Neural cell (in vitro differentiated cells): ENCODE measurements around the gene TEAD4. TPM values are rescaled to one million over a fixed set of nuclear protein-coding genes. Genes with fewer than 3 reads are reported as not detected.

Source experiments
- H2AFZ ChIP-seq: fragments of 200-600, 300-800 bp; sonication (generic), shearing (Covaris generic); 2 replicates; pipeline ENCODE4 v1.6.0; 2014; ENCODE audit warnings: low read depth, mild to moderate bottlenecking, antibody characterized with exemption, low read length, moderate library complexity
- H3F3A ChIP-seq: fragments of 200-600 bp; shearing (Covaris generic); 2 replicates; pipeline ENCODE4 v1.6.1; 2016; ENCODE audit warnings: mild to moderate bottlenecking, moderate library complexity, mixed read lengths, antibody characterized with exemption, low read length; ENCODE audit not compliant: insufficient read depth, poor library complexity, severe bottlenecking
- H3K27ac ChIP-seq: fragments of 200-600, 300-800 bp; sonication (generic), shearing (Covaris generic); 2 replicates; pipeline ENCODE4 v1.5.1; 2014; ENCODE audit warnings: mild to moderate bottlenecking, low read length, moderate library complexity
- H3K27me3 ChIP-seq: fragments of 300-800, 200-600 bp; sonication (generic), shearing (Covaris generic); 2 replicates; pipeline ENCODE4 v1.6.0; 2014; ENCODE audit warnings: mild to moderate bottlenecking, low read depth, low read length, moderate library complexity; ENCODE audit not compliant: insufficient read depth
- H3K36me3 ChIP-seq: fragments of 300-800, 200-600 bp; sonication (generic), shearing (Covaris generic); 2 replicates; pipeline ENCODE4 v1.5.1; 2014; ENCODE audit warnings: mild to moderate bottlenecking, antibody characterized with exemption, low read length, moderate library complexity; ENCODE audit not compliant: insufficient read depth
- H3K4me2 ChIP-seq: fragments of 300-800, 200-600 bp; sonication (generic), shearing (Covaris generic); 2 replicates; pipeline ENCODE4 v1.6.0; 2014; ENCODE audit warnings: mild to moderate bottlenecking, low read length
- H3K4me3 ChIP-seq: fragments of 300-800, 200-600 bp; sonication (generic), shearing (Covaris generic); 2 replicates; pipeline ENCODE4 v1.5.1; 2014; ENCODE audit warnings: mild to moderate bottlenecking, low read length, moderate library complexity
- H3K79me2 ChIP-seq: fragments of 200-600 bp; shearing (Covaris generic); replicated peaks from 2 replicates; pipeline ENCODE4 v1.6.0; 2014; ENCODE audit warnings: mild to moderate bottlenecking, low read length, moderate library complexity; ENCODE audit not compliant: insufficient read depth
- H3K9ac ChIP-seq: fragments of 300-800, 200-600 bp; sonication (generic), shearing (Covaris generic); 2 replicates; pipeline ENCODE4 v1.6.1; 2016; ENCODE audit warnings: mild to moderate bottlenecking, low read length, mixed read lengths
- H3K9me2 ChIP-seq: fragments of 200-600 bp; shearing (Covaris generic); 2 replicates; pipeline ENCODE4 v1.6.1; 2016; ENCODE audit warnings: mild to moderate bottlenecking, low read length, mixed read lengths; ENCODE audit not compliant: insufficient read depth
- H3K9me3 ChIP-seq: fragments of 200-600, 300-800 bp; sonication (generic), shearing (Covaris generic); 2 replicates; pipeline ENCODE4 v1.6.1; 2016; ENCODE audit warnings: mild to moderate bottlenecking, mixed run types, low read length, moderate library complexity, mixed read lengths
- H4K20me1 ChIP-seq: fragments of 200-600 bp; shearing (Covaris generic); 2 replicates; pipeline ENCODE4 v1.6.1; 2016; ENCODE audit warnings: mild to moderate bottlenecking, mixed run types; ENCODE audit not compliant: insufficient read depth
- CTCF ChIP-seq: fragments of 450-650 bp; IDR thresholded peaks from 2 replicates; pipeline ENCODE4 v1.5.1; 2014; ENCODE audit warnings: antibody characterized with exemption, mild to moderate bottlenecking, moderate library complexity; ENCODE audit not compliant: poor library complexity, severe bottlenecking
- EP300 ChIP-seq: fragments of 450-650 bp; conservative IDR thresholded peaks from 2 replicates; pipeline ENCODE4 v1.6.1; 2014; ENCODE audit warnings: antibody characterized with exemption, mild to moderate bottlenecking, moderate library complexity; ENCODE audit not compliant: poor library complexity, severe bottlenecking
- EZH2 ChIP-seq: fragments of 200-600, 300-800 bp; shearing (Covaris generic), sonication (generic); IDR thresholded peaks from 2 replicates; pipeline ENCODE4 v1.6.1; 2014; ENCODE audit warnings: antibody characterized with exemption, low read length, borderline replicate concordance, mild to moderate bottlenecking; ENCODE audit not compliant: insufficient read depth, poor library complexity, severe bottlenecking
- POLR2AphosphoS5 ChIP-seq: IDR thresholded peaks from 2 replicates; pipeline ENCODE4 v1.6.1; 2012
- RAD21 ChIP-seq: fragments of 450-650 bp; conservative IDR thresholded peaks from 2 replicates; pipeline ENCODE4 v1.6.1; 2014; ENCODE audit warnings: antibody characterized with exemption, mild to moderate bottlenecking, moderate library complexity
- REST ChIP-seq: IDR thresholded peaks from 2 replicates; pipeline ENCODE4 v1.6.1; 2012; ENCODE audit warnings: borderline replicate concordance
- SMC3 ChIP-seq: fragments of 450-650 bp; conservative IDR thresholded peaks from 2 replicates; pipeline ENCODE4 v1.6.1; 2014; ENCODE audit warnings: antibody characterized with exemption, mild to moderate bottlenecking, moderate library complexity; ENCODE audit not compliant: poor library complexity
- TAF1 ChIP-seq: IDR thresholded peaks from 2 replicates; pipeline ENCODE4 v1.6.1; 2012; ENCODE audit warnings: low read depth
- polyA plus RNA-seq: library from polyadenylated mRNA; depleted of rRNA; stranded (reverse); fragments of >200 nt; gene quantifications from 2 replicates; pipeline ENCODE4 v1.2.3, GENCODE V29; 2014

TEAD4 gene
- polyA plus RNA-seq, 1 donor from 2014 or later: 1.6 TPM

GRCh38 chr12:3076730-3077571 lies 117.8 kb downstream of the TEAD4 start, which contains the start of gene TSPAN9:
Gene TSPAN9, plus strand, starts transcription at chr12:3077379. Its CDS starts 123,815 bp downstream, at chr12:3201194.
- H3F3A ChIP-seq: no peaks in the 10 kb centered on the region
- no peaks in the 10 kb centered on the region for H4K20me1 ChIP-seq
- H3K9me3 ChIP-seq: no peaks in the 10 kb centered on the region
- H3K9me2 ChIP-seq: no peaks in the 10 kb centered on the region
- TF ChIP-seq POLR2AphosphoS5 (no peak), SMC3 (no peak), REST (no peak), RAD21 (peak; percentile 11), TAF1 (no peak), EZH2 (no peak), CTCF (peak; percentile 15), EP300 (no peak)
- H3K9ac ChIP-seq: peak within 1 kb of the TSS; percentile 68
- no peaks in the 10 kb centered on the region for H3K27me3 ChIP-seq
- no peak within 1 kb of the TSS for H3K27ac ChIP-seq
- H3K79me2 ChIP-seq: no peaks in the 10 kb centered on the region
- no peaks in the 10 kb centered on the region for H3K36me3 ChIP-seq
- peak within 1 kb of the TSS; percentile 87 for H3K4me3 ChIP-seq
- peak within 1 kb of the TSS; percentile 93 for H2AFZ ChIP-seq
- peak within 1 kb of the TSS; percentile 11 for H3K4me2 ChIP-seq

- Histone ChIP-seq H3K9me3 (no peaks in the 10 kb centered on the region), H3K36me3 (no peaks in the 10 kb centered on the region), H3K27me3 (no peaks in the 10 kb centered on the region), H3F3A (no peaks in the 10 kb centered on the region), H3K4me2 (peak overlapping the region; percentile 11), H2AFZ (no peak overlapping the region), H3K4me3 (peak overlapping the region; percentile 69), H3K27ac (no peak overlapping the region), H3K9me2 (no peaks in the 10 kb centered on the region), H4K20me1 (no peaks in the 10 kb centered on the region), H3K9ac (peak overlapping the region; percentile 60), H3K79me2 (no peaks in the 10 kb centered on the region)
- TF ChIP-seq POLR2AphosphoS5 (no peak), TAF1 (no peak)
These were observed 118.4 kb downstream of the TEAD4 start for GRCh38 chr12:3077572-3078081.
